Prostate gland (tissue), 2 donors: ENCODE measurements around the gene CUX1. TPM values are rescaled to one million over a fixed set of nuclear protein-coding genes. Genes with fewer than 3 reads are reported as not detected.
"Not testable (repeated sequence)": the region's sequence is repeated elsewhere in the genome, so short reads cannot be mapped to it uniquely, and the experiment has no call there.

Experiments
- DNase-seq: peaks from one replicate; pipeline ENCODE4 v3.0.0-alpha.2; 2019; ENCODE audit warnings: low spot score
- H3K27ac ChIP-seq, 2 donors: fragments of 200-600 bp; sonication (generic); 2 replicates each; pipeline ENCODE4 v1.5.1; 2017 to 2019
- H3K27me3 ChIP-seq: fragments of 200-600 bp; sonication (generic); replicated peaks from 2 replicates; pipeline ENCODE4 v1.5.1; 2019; ENCODE audit not compliant: insufficient read depth
- H3K36me3 ChIP-seq, 2 donors: fragments of 200-600 bp; sonication (generic); 1 replicate in 1 of 2; 2 replicates in 1 of 2; pipeline versions ENCODE4 v1.5.1 to v1.8.1; 2017 to 2019
- H3K4me1 ChIP-seq: fragments of 200-600 bp; sonication (generic); replicated peaks from 2 replicates; pipeline ENCODE4 v1.5.1; 2019
- H3K4me3 ChIP-seq, 2 donors: fragments of 200-600 bp; sonication (generic); 2 replicates each; pipeline ENCODE4 v1.5.1; 2017 to 2019
- H3K9me3 ChIP-seq: fragments of 200-600 bp; sonication (generic); 2 replicates; pipeline ENCODE4 v1.5.1; 2017
- POLR2A ChIP-seq: fragments of 450-650 bp; IDR thresholded peaks from one replicate; pipeline ENCODE4 v1.6.1; 2016; ENCODE audit warnings: antibody characterized with exemption, mild to moderate bottlenecking
- POLR2AphosphoS5 ChIP-seq: sonication (generic); formaldehyde crosslinking; IDR thresholded peaks from one replicate; pipeline ENCODE4 v1.6.1; 2017; ENCODE audit warnings: antibody characterized with exemption
- WGBS: methylation state at CpG from one replicate; pipeline ENCODE4 v1.1.5; 2018; 5-methylcytosine and 5-hydroxymethylcytosine counted together
- intact Hi-C: fragments of 100-400 bp; cut with DNase I; formaldehyde crosslinking; loops from one replicate; pipeline ENCODE4 v1.14.2; 2022
- total RNA-seq, 2 donors: library from RNA; depleted of rRNA; stranded (reverse); fragments of >200 nt; gene quantifications; one replicate each; pipeline ENCODE4 v1.1.0, GENCODE V29; 2016
- TF ChIP-seq, protein P1 (sequence below), 4 experiments: fragments of 200-600 bp in 2 of 4; fragments of 450-650 bp in 2 of 4; sonication (generic) in 2 of 4; IDR thresholded peaks; 1 replicate in 3 of 4; 2 replicates in 1 of 4; pipeline ENCODE4 v1.5.1; 2016 to 2019; ENCODE audit warnings: antibody characterized with exemption in 4 of 4, mild to moderate bottlenecking in 2 of 4, moderate library complexity in 2 of 4

CUX1 gene
- total RNA-seq, 2 donors from 2014 or later: 96.3 to 99.2 TPM

DNA sequence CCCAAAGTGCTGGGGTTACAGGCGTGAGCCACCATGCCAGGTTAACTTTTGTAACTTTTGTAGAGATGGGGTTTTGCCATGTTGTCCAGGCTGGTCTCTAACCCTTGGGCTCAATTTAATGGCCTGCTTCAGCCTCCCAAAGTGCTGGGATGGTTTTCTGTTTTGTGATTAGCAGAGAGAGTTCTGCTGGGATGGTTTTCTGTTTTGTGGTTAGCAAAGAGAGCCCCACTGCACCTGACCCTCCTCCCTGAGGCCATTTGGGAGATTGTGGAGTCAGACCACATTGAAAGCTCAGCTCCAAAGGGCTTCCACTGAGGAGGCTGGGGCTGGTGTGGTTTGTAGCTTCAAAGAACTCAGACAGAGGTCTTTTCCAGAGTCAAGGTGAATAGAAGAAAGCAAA, 29.6 kb upstream of the CUX1 start:
- Histone ChIP-seq H3K4me3 (no peak overlapping the region), H3K9me3 (no peaks in the 10 kb centered on the region), H3K27ac (no peak overlapping the region), H3K27me3 (no peaks in the 10 kb centered on the region), H3K36me3 (no peaks in the 10 kb centered on the region), H3K4me1 (no peaks in the 10 kb centered on the region)
- no peak for DNase-seq
- intact Hi-C loops: no loop called here
- TF ChIP-seq POLR2AphosphoS5 (no peak), POLR2A (no peak)
- TF ChIP-seq, protein P1, sequence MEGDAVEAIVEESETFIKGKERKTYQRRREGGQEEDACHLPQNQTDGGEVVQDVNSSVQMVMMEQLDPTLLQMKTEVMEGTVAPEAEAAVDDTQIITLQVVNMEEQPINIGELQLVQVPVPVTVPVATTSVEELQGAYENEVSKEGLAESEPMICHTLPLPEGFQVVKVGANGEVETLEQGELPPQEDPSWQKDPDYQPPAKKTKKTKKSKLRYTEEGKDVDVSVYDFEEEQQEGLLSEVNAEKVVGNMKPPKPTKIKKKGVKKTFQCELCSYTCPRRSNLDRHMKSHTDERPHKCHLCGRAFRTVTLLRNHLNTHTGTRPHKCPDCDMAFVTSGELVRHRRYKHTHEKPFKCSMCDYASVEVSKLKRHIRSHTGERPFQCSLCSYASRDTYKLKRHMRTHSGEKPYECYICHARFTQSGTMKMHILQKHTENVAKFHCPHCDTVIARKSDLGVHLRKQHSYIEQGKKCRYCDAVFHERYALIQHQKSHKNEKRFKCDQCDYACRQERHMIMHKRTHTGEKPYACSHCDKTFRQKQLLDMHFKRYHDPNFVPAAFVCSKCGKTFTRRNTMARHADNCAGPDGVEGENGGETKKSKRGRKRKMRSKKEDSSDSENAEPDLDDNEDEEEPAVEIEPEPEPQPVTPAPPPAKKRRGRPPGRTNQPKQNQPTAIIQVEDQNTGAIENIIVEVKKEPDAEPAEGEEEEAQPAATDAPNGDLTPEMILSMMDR (IDR thresholded peaks at IDR 0.05): no peak
- WGBS: 91% methylated on average over 1 of the region's 1 CpG

GRCh38 chr7:101788517-101788916, 28.9 kb upstream of the CUX1 start:
- no peak overlapping the region for H3K27ac ChIP-seq
- intact Hi-C loops: no loop called here
- WGBS: 100% methylated on average over 1 of the region's 1 CpG

GRCh38 chr7:101790566-101791293, 26.7 kb upstream of the CUX1 start:
- WGBS: 87% methylated on average over 10 of the region's 10 CpGs
- no peak for DNase-seq
- no peaks in the 10 kb centered on the region for H3K9me3 ChIP-seq
- no peak for TF ChIP-seq POLR2AphosphoS5
- TF ChIP-seq, protein P1 (IDR thresholded peaks at IDR 0.05): no peak
- TF ChIP-seq POLR2A: no peak
- intact Hi-C loops: no loop called here
- no peaks in the 10 kb centered on the region for H3K27me3 ChIP-seq
- H3K4me3 ChIP-seq: no peak overlapping the region
- no peaks in the 10 kb centered on the region for H3K4me1 ChIP-seq
- H3K36me3 ChIP-seq: no peaks in the 10 kb centered on the region
- no peak overlapping the region for H3K27ac ChIP-seq

More at GRCh38 chr7:101788517-101788916, 28.9 kb upstream of the CUX1 start:
- no peaks in the 10 kb centered on the region for H3K4me1 ChIP-seq
- H3K36me3 ChIP-seq: no peaks in the 10 kb centered on the region
- DNase-seq: no peak
- no peak overlapping the region for H3K4me3 ChIP-seq
- no peaks in the 10 kb centered on the region for H3K9me3 ChIP-seq
- H3K27me3 ChIP-seq: no peaks in the 10 kb centered on the region
- TF ChIP-seq, protein P1 (IDR thresholded peaks at IDR 0.05): no peak
- no peak for TF ChIP-seq POLR2AphosphoS5
- TF ChIP-seq POLR2A: no peak

- no peak overlapping the region for H3K27ac ChIP-seq
- no peaks in the 10 kb centered on the region for H3K27me3 ChIP-seq
- H3K9me3 ChIP-seq: no peaks in the 10 kb centered on the region
- no peaks in the 10 kb centered on the region for H3K36me3 ChIP-seq
- DNase-seq: peak; percentile 43
- no peak overlapping the region for H3K4me3 ChIP-seq
- no peaks in the 10 kb centered on the region for H3K4me1 ChIP-seq
- TF ChIP-seq, protein P1 (IDR thresholded peaks at IDR 0.05): no peak
- TF ChIP-seq POLR2AphosphoS5: peak; percentile 65
- WGBS: 45% methylated on average over 9 of the region's 9 CpGs
- intact Hi-C loops: no loop called here
Observed at GRCh38 chr7:101792051-101792681, 25.3 kb upstream of the CUX1 start.

DNA sequence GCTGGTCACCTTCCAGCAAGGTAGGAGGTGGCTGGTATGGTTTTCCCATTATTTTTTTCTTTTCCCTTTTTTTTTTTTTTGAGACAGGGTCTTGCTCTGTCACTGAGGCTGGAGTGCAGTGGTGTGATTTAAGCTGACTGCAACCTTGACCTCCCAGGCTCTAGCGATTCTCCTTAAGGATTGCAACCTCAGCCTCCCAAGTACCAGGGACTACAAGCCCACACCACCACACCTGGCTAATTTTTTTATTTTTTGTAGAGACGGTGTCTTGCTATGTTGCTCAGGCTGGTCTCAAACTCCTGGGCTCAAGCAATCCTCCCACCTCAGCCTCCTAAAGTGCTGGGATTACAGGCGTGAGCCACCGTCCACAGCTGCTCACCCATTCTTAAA, 24.7 kb upstream of the CUX1 start:
- H3K36me3 ChIP-seq, H3K4me1 ChIP-seq, intact Hi-C loops, H3K27ac ChIP-seq, H3K27me3 ChIP-seq, DNase-seq, H3K4me3 ChIP-seq, H3K9me3 ChIP-seq: not testable (repeated sequence)
- 98% methylated on average over 4 of the region's 4 CpGs for WGBS
